GM18502 (cell line): ENCODE data around the gene SLC22A2.
A peak's percentile ranks its signal among the peaks of the same experiment; 100 is the strongest.

Experiments used
- ATAC-seq: cut with Tn5 transposase; IDR thresholded peaks from one replicate; pipeline ENCODE4 v1.9.1; 2021; ENCODE audit warnings: mild to moderate bottlenecking; ENCODE audit not compliant: unreplicated experiment, poor library complexity

The SLC22A2 gene

GRCh38 chr6:160274871-160275510, 16.4 kb upstream of the SLC22A2 start:
- ATAC-seq: no peak

DNA sequence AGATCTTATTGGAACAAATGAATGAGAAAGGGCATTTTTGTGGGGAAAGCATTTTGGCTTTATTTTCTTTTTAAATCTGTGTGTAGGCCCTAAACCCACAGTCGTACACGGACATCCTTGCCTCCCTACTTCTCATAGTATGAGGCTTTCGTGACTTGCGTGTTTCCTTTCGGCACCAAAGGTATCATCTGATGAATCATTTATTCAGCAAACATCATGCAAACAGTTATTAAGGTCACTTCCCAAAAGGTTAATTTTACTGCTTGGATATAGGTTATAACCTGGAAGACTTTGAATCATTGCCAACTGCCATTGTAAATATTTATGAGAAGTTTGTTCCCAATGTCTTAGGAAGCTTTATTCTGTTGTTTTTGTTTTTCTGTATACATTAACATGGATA, 15.1 kb upstream of the SLC22A2 start:
- ATAC-seq: no peak

DNA sequence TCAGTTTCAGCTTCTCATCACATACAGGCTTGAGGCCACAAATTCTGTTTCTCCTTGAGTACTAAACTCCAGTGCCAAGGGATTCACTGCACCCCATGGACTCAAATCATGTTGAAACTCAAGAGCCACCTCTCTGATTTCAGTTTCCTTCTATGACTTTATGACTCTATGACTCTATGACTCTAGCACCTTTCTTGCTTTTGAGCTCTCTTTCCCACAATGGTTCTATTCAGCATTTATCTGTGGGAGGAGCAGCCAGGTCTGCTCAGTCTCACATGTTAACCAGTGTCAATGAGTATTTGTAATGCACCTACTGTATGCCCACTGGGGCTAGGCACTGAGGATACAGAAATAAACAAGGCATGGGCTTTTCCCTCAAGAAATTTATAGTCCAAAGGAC, 14.6 kb upstream of the SLC22A2 start:
- no peak for ATAC-seq

GRCh38 chr6:160272707-160273106, 14.1 kb upstream of the SLC22A2 start:
- no peak for ATAC-seq

GRCh38 chr6:160270347-160270746, 11.7 kb upstream of the SLC22A2 start:
- ATAC-seq: no peak

GRCh38 chr6:160269771-160270170, 11.2 kb upstream of the SLC22A2 start:
- ATAC-seq: no peak

DNA sequence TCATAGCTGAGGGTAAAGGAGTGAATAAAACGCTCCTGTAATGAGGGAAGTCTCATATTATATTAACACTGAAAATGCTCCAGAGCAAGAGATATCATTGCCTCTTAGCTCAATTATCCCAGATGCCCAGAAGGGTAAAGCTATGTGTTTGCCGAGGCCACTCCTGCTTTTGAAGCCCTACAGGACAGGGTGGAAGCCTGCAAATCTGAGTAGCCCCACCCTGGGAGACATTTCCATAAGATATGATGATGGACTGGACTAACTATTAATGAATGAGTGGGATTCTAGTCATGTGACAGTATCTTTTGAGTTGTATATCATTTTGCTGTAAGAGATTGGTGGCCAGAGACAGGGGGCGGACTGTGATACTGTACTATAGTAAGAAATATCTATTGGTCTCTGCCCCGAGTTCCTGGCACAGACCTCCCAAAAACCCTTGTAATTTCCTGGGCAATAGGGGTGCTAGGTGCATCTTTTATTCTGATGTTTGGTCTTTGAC, 10.5 kb upstream of the SLC22A2 start:
- ATAC-seq: no peak

DNA sequence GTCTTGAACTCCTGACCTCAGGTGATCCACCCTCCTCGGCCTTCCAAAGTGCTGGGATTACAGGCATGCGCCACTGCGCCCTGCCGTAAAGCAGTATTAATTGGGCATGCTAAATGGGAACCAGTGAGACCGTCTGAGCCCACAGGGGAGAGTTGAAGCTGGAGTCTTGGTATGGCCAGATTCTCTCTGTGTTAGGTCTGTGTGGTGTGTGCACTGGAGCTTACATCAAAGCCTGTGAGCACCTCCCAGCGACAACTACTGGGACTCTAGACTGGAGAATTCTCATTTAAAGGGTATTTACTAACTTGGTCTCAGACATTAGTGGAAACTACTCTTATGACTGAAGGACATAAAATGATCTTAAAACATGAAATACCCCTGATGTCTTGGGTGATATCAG, 8.5 kb upstream of the SLC22A2 start:
- ATAC-seq: no peak

DNA sequence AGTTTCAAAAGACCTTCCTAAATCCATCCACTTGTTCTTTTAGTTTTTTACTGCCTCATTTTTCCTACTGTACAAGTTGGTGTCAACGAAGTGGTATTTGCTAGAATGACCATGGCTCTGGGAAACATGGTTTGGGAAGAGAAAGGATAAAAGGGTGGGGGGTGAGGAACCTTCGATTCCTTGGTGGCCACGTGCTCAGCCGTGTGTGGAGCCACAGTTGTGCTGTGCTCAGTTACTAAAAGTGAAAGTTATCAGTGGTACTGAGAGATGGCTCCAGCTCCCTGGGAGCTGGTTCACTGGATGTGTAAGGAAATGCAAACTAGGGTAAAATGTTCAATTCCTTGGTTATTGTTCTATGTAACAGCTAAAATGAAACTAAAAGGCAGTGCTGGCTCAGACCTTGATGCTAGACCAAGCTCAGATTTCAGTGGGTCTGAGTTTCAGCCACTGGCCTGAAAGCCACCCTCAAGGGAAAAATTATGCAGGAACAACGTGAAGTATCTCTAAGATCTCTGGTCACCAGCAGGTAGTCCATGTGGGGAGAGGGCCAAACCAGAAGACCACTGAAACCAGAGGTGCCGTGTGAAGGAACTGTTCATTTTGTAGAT, 7.4 kb upstream of the SLC22A2 start:
- ATAC-seq: peak; percentile 85

- no peak for ATAC-seq
Observed at GRCh38 chr6:160264061-160264612, 5.5 kb upstream of the SLC22A2 start.

- ATAC-seq: no peak
Observed at GRCh38 chr6:160263196-160263939, 4.7 kb upstream of the SLC22A2 start.

GRCh38 chr6:160261991-160262680, 3.5 kb upstream of the SLC22A2 start:
- ATAC-seq: no peak

DNA sequence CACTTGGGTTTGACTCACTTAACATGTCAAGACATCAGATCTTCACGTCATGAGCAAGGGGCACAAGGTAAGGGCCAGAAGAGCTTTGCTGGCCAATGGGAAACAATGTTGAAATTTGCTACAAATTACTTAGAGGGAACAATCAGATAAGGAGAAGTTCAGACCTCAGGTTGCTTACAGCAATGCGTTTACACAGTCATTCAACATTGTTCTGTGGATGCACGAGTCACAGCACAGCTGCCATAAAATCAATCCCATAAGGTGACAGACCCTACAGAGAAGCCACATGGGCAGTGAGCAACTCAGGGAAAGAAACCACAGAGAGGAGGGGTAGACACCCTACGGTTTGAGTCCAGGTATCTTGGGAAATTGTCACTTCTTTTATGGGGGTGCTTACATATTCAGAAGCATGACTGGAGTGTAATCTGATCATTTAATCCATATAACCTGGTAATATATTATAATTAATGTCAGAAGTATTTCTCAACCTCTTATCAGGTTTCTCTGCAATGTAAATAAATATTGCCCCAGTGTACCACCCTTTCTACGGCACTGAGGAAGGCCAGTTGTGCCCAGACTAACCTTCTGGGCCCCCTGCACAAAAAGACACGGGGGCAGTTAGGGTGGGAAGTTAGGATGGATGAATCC, 2.3 kb upstream of the SLC22A2 start:
- no peak for ATAC-seq

DNA sequence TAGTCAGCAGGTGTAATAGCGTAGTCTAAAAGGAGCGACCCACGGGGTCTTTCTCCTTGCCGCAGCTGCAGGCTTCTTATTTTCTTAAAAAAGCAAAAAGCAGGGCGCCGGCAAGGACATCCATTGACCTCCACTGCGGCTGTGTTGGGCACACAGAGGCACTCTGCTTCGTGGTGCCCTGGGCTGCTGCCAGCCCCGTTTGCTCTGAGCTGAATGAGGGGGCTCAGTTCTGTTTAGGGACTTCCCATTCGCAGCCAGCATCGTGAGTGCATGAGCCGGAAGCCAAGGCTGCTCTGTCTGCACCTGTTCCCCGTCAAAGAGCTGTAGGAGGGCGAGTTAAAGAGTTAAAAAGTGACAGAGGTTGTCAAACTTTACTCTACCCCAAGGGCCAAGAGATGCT, 1.7 kb upstream of the SLC22A2 start:
- ATAC-seq: peak; percentile 54

DNA sequence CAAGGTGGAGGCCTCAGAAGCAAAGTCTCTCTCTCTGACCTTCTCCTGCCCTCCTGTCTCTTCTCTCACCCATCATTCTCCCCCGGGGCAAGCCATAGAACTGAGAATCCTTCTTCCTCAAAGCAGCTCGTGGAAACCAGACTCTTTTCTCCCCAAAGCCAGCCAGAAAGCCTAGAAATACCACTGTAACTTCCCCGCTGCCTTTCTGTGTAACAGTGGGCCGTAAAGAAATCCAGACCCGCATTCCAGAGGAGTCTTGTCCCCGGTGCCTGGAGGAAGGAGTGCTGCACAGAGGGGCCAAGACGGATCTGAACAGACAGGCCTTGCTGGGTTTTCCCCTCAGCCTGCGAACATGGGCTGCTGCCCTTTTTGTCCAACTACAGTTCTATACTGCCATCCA, 977 bp upstream of the SLC22A2 start:
- no peak for ATAC-seq

- no peak for ATAC-seq
Observed at GRCh38 chr6:160259143-160259425, 463 bp upstream of the SLC22A2 start.

- no peak for ATAC-seq
Observed at GRCh38 chr6:160256445-160256844, 2.2 kb downstream of the SLC22A2 start.

DNA sequence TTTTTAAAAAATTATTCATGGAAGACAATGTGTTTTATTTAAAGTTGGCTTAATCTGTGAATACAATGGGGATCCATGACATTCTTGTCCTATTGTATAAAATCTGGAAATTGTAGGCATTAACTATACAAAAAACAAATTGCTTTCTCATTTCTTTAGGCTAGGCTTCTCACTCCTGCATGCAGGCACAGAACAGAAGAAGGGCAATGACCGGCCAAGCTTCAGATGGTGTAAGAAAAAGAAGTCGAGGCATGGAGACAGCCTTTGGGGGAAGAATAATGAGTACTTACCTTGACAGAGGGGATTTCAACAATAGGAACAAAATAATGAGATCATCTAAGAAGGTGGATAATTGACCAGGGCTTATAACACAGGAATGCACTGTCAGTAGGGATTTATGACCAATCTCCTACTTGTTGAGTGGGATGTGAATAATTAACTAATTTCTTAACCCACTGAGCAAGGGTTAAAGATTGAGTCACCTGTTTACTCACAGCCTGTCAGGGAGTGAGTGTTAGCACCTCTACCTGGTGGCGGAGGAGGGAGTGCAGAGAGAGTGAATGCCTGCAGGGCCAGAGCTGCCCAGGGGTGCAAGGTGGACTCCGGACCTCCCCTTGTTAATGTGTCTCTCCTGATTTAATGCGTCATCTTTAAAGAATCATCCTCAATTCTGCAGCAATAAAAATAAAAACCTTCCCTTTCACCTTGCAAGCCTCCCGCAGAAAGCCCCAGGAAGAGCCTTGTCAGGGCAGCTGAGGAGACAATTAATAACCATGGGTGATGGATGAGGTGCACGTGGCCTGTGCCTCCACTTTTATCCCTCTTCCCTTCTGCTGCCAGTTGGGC, 3.9 kb downstream of the SLC22A2 start:
- ATAC-seq: no peak

DNA sequence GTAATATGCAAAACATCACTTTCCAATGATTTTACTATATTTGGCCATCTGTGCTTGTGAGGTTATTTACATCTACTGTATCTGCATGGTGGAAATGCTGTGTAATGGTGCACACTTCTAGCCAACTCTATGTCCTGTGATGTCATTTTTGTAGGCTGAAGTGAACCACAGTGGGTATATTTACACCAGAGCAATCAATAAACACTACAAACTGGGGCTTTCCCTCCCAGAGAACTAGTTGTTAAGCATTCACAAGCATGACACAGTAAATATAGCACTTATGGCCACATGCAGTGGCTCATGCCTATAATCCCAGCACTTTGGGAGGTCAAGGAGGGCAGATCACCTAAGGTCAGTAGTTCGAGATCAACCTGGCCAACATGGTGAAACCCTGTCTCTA, 4.9 kb downstream of the SLC22A2 start:
- peak; percentile 58 for ATAC-seq

GRCh38 chr6:160253292-160253691, 5.3 kb downstream of the SLC22A2 start:
- no peak for ATAC-seq
